Measurements from ENCODE around the gene UBQLN1.
"Not testable (repeated sequence)": the region's sequence is repeated elsewhere in the genome, so short reads cannot be mapped to it uniquely, and the experiment has no call there.

Gene UBQLN1

DNA sequence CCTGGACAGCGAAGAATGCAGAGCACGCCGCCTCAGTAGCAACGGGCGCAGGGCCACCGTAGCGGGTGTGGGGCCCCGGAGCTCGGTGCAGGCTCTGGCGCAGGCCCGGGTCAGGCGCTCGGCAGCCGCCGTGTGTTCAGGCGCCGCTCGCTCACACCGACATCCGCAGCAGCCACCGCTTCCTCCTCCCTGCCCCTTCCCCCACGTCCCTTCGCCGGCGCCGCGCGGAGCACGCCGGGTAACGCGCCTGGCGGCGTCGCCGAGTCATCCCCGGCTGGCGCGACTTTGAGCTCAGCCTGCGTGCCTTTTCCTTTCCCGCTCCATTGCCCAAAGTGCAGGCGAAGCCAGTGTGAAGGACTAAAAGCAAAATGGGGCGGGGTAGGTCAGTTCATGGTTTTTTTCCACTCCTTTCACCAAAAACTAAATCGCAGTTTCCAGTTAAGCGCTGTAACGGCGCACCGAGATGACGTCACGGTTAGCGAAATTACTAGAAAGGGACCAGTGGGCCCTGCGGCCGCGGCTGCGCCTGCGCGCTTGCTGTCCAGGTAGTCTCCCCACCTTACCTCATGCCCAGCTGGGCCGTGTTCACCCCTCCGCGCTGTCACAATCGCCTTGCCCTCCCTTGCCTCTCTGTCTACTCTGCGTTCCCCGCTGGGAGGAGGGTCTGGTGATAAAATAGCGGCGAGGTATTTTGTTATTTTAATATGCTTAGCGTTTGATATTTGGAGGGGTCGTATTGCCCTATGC is at the start of gene UBQLN1:
Gene UBQLN1 (minus strand): TSS at position 191 of the 747 bp plus-strand sequence. CDS start 279 bp downstream, outside the sequence.
- peak; percentile 89 for DNase-seq

DNA sequence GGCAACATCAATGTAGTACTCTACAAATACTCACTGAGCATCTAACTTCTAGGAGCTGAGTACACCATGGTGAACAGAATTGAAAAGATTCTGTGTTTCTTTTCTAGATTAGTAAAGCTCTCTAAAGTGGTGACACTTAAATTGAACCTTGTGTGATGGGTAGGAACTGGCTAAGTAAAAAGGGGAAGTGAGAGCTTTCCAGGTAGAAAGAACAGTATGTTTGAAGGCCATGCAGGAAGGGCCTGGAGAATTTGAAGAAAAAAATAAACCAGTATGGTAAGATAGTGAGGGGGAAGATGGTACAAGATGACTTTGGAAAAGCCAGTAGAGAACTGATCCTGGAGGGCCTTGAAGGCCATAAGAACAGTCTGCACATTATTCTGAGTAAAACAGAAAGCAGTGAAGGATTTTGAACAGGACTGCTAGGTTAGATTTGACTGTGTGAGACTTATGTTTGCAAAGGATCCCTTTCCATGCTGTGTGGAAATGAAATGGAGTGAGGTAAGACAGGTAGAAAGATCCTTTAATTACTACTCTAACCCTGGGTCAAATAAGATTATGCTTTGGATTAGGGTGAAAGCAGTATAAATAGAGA is 46.7 kb upstream of the UBQLN1 start:
- DNase-seq: no peak

DNA sequence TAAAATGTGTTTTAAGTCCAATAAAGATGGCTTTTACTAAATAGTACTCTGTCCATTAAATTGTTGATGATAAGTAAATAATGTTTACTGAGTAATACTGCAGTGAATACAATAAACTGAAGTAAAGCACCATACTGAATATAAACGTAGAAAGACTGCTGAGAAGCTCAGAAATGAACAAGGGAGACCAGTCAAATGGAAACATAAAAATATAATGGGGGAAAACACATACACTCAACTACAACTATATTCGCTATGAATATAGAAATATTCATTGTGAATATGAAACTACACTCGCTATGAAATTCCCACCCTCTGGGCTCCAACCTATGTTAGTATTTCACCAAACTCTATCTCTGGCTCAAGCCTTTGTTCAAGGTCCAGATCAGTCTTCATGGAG is 41.9 kb upstream of the UBQLN1 start:
- no peak for DNase-seq

DNA sequence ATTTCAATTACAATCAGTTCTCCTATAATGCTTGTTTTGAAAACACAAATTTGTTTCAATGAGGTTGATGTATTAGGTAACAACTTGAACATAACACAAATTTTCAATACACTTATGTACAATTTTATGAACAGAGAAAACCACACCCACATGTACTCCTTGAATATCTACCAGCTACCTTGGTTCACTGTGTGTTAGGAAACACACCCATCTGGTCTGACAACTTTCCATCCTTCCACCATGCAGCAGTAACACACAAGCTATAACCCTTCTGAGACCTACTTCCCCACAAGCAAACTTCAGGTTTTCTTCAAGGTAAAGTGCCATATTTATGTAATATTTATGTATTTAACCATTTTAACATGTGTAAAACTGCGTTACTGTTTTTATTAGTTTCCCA is 36.4 kb upstream of the UBQLN1 start:
- DNase-seq: no peak

DNA sequence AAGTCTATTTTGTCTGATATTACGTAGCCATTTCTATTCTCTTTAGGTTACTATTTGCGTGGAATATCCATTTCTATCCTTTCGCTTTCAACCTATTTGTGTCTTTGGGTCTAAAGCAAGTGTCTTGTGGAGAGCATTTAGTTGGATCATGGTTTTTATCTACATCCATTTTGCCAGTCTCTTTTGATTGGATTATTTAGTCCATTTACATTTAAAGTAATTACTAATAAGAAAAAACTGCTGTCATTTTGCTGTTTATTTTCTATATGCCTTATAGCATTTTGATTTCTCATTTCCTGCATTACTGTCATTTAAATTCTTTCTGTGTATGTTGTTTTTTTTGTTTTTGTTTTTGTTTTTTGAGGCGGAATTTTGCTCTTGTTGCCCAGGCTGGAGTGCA is 26.0 kb upstream of the UBQLN1 start:
- no peak for DNase-seq

DNA sequence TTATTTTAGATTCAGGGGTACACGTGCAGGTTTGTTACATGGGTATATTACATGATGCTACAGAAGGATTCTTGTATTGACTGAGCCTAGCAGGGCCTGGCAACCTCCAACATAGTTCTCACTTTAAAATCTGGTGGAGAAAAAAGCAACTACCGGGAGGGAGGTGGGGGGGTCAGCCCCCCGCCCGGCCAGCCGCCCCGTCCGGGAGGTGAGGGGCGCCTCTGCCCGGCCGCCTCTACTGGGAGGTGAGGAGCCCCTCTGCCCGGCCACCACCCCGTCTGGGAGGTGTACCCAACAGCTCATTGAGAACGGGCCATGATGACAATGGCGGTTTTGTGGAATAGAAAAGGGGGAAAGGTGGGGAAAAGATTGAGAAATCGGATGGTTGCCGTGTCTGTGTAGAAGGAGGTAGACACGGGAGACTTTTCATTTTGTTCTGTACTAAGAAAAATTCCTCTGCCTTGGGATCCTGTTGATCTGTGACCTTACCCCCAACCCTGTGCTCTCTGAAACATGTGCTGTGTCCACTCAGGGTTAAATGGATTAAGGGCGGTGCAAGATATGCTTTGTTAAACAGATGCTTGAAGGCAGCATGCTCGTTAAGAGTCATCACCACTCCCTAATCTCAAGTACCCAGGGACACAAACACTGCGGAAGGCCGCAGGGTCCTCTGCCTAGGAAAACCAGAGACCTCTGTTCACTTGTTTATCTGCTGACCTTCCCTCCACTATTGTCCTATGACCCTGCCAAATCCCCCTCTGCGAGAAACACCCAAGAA is 21.0 kb upstream of the UBQLN1 start:
- not testable (repeated sequence) for DNase-seq

DNA sequence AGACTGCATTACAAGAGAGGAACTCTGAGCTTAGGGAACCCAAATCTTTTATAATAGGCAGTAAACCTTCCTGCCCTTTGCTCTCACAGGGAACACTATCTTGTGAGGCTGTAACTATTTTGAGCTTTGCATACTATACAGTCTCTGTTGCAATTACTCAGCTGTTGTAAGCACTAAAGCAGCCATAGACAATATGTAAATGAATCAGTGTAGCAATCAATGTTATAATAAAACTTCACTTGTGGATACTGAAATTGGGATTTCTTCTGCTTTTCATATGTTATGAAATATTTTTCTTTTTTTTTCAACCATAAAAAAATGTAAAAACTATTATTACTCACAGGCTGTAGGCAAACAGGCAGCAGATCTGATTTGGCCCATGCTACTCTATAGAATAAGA is 16.7 kb upstream of the UBQLN1 start:
- DNase-seq: no peak

DNA sequence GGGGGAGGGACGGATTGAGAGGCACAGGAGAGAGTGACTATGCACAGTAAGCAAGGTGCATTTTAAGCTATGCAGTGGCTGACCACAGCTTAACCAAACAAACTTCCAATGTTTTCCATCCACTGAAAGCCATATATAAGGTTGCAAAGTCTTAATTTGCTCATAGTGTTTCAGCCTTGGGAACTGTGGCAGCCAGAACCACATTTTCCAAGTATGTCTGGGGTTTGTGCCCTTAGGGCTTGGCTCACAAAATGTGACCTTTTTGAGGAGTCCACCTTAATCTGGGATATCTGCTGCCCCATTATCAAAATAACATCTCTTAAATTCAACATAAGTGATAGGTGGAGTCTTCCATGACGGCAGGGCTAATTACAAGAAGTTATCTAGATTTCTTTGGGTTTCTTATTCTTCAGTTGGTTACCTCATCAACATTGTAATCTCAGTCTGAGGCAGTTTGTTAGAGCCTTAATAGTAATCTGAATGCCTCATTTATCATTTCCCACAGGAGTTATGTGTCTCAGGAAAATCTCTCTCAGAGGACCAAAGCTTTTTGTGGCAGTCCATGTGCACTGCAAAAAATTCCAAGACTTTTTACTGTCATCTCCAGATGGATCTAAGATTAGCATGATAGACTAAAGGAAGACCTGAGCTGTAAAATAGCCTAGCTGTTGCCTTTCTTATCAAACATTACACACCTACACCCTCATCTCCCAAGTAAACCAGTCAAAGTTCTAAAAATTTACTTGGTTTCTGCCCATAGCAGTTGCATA is 15.2 kb upstream of the UBQLN1 start:
- no peak for DNase-seq

DNA sequence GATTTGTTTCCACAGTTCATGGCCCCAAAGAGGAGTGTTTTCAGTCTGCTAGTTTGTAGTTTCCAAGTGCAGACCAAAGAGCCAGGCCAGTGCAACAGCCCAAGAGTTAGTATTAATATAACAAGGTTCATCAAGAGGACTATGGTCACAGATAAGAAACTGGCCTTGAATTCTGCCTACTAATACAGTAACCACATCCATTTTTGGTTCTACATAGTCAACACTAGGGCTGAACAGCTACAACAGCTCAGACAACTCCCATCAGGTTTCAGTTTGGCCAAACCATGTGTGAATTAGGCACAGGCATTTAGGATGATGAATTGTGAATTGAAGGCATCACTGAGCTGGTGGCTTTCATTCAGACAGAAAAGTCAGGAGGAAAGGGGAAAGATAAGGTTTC is 13.8 kb upstream of the UBQLN1 start:
- no peak for DNase-seq

DNA sequence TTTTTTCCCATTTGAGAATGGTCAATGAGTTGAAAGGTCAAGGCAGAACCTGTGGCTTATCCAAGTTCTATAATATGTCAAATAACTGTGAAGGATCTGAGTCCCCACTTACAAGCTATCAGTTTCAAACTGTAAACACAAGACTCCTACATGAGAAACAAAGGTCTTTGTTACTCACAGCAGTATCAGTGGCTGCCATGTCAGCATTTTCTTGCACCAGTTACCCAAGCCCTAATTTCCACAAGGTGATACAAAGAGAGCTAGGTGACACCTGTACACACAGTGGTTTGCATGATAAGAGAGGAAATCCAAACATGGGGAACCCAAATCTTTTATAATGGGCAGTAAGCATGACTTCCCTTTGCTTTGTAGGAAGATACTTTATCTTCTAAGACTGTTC is 8.0 kb upstream of the UBQLN1 start:
- DNase-seq: no peak

DNA sequence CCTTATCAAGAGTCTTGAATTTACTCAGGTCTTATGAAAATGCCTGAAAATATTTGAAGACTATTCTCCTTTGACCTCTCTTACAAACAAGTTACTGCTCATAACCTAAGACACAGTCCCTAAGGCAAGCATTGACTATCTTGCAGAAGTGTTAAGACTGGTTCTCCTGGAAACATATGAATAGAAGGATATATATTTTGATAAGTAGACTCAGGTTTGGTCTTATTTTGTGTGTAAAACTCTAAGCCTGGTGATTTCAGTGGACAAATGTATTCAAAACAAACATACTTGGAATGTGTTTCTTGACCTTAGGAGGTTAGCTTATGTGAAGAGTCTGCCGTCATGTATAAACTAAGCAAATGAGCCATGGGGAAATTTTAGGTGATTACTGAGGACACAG is 7.5 kb upstream of the UBQLN1 start:
- DNase-seq: no peak

DNA sequence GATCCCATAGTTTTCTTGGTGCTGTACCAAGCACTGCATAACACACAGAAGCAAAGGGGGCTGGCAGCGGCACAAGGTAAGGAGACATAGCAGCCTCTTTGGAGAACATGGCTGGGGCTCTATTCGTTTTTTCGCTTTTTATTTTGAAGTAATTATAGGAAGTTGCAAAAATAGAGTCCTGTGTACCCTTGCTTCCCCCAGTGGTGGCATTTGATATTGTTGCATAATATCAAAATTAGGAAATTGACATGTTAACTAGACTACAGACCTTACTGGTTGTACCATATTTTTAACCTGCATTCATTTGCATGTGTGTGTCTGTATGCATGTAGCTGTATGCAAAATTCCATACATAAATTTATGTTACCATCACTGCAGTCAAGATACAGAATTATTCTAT is 6.6 kb upstream of the UBQLN1 start:
- DNase-seq: no peak

DNA sequence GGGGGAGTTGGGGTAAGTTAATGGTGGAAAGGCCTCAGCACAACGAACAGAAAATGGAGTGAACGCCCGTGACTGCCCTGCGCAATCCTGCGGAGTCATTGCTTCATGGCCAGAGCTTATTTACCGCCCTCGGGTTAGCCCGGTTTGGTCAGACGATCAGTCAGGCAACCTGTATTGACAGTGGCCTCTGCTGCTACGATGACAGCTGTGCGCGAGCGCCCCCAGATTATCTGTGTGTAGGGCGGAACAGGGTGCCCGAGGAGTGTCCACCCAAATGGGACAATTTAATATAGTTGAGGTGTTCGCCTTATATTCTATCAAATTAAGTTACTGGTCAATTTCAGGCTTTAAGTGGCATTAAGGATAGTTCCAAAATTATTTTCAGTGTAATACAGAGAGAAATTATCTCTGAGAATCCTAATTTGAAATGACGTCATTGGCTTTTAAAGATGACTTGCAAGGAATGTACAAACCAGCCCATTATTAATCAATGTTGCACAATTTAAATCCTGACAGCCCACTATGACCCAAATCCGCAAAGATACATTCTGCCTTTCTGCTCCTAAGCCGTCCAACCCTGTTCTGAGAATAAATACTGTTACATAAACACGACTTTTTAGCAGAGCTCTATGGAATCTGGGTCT is 879 bp upstream of the UBQLN1 start:
- DNase-seq: peak; percentile 64

DNA sequence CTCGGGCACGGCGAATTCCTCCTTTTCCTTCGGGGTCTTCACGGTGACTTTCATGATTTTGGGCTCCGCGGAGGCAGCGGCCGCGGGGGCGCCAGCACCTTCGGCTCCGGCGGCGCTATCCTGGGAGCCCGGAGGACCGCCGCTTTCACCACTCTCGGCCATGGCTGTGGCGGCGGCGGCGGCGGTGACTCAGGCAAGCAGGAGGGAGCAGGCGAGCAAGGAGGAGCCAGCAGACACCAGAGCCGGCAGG is 315 bp downstream of the UBQLN1 start:
- peak; percentile 81 for DNase-seq

DNA sequence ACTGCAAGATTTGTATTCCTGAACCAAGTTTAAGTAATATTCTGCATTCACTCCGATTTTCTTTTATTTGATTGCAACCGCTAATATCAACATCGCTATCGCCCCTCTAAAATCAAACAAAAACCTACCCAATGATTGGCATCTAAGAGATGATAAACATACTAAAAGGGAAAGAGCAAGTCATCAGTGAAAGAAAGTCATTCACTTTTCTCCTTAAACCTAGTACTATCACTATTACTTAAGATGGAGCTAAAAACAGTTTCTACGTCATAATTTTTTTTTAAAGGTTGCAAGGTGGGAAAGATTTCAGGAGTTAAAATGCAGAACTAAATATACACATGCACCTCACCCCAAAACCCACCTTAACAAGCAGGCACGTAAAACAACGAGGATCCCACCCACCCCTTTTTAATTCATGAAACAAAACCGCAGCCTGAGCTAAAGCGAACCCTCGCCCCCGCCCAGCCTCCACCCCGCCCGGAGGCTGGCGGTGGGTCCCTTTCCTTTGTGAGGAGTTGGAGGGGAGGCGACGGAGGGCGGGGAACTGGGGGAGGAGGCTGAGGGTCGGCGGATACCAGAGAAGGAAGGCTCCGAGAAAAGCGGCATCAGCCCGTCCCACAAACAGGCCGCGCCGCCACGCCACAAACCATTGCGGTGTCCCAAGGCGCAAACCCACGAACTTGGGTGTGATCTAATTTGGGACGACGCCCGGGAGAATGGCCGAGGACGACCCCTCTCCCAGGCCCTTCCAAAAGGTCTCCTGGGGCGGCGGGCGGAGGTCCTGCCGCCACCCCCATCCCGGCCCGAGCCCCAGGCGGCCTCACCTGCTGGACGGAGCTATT is 861 bp downstream of the UBQLN1 start:
- peak; percentile 49 for DNase-seq

DNA sequence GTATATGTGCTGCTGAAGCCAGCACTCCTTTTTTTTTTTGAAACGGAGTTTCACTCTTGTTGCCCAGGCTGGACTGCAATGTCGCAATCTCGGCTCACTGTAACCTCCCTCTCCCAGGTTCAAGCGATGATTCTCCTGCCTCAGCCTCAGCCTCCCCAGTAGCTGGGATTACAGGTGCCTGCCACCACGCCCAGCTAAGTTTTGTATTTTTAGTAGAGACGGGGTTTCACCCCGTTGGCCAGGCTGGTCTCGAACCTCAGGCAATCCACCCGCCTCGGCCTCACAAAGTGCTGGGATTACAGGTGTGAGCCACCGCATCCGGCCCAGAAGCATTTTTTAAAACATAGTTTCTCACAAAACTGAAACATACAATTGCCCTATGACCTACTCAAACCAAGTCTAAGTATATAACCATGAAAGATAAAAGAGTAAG is 2.5 kb downstream of the UBQLN1 start:
- DNase-seq: not testable (repeated sequence)

DNA sequence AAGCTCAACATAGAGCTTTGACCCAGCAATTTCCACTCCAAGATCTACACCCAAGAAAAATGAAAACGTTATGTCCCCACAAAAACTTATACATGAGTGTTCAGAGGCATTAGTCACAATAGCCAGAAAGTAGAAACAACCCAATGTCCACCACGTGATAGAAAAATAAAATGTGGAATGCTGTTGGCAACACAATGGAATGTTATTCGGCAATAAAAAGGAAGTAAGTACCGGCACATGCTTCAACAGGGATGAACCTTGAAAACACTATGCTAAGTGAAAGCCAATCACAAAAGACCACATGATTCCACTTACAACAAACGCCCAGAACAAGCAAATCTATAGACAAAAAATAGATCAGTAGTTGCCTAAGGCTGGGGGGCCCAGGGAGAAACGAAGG is 6.0 kb downstream of the UBQLN1 start:
- DNase-seq: peak; percentile 92

DNA sequence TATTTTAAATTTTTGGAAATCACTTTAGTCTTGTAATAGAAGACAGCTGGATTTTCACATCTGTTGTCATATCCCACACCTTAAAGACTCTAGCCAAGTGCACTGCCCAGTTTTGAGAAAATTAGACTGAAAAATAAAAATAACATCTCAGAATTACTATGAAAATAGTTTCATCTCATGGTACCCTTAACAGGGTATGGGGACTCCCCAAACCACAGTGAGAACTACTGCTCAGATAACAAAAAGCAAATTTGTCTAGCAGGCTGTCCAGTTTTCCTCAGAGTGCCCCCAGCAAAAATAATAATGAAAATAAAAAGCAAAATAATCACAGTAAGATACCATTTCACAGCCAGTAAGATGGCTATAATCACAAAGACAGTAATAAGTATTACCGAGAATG is 6.5 kb downstream of the UBQLN1 start:
- no peak for DNase-seq

DNA sequence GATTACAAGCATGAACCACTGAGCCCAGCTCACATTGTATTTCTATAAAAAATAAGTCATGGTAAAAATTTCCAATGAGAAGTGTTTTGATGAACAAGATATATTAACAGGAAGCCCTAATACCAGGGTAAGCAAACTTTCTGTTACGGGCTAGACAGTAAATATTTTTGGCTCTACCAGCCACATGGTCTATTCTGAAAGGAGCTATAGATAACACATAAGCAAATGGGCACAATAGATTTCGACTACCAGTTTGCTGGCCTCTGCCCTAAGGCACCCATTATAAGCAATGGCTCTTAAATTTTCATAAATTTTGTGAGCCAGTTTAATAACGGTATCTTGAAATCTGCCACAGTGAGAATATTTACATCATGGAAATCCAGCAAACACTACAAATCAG is 8.1 kb downstream of the UBQLN1 start:
- no peak for DNase-seq

DNA sequence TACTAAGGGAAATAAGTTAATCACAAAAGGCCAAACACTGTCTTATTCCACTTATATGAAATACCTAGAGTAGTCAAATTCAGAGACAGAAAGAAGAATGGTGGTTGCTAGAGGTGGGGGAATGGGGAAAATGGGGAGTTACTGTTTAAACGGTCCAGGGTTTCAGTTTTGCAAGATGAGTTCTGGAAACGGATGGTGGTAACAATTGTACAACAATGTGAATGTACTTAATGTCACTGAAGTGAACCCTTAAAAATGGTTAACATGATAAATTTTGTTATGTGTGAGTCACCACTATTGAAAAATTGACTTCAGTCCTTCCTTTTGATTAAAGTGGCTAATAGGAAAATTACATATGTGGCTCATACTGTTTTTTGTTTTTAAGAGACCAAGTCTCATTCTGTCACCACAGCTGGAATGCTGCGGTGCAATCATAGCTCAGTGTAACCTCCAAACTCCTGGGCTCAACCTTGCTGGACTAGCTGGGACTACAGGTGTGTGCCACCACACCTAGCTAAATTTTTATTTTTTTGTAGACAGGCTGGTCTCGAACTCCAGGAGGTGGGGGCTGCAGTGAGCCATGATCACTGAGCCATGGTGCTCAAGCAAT is 8.7 kb downstream of the UBQLN1 start:
- DNase-seq: no peak

DNA sequence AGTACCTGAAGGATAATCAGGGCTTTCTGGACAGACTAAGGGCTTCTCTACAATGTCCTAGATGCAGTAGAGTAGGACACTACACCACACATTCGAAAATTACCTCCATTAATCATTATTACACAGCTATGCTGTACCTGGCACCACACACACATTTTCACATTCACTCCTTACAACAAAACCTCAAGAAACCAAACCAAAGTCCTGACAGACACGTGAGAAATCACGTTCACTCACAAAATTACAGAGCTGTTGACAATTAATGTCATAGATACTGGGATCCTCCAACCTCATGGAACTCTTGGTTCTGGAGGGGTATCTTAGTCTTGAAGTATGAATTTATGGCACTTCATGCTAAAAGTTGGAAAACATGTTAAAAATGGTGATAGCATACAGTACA is 16.3 kb downstream of the UBQLN1 start:
- DNase-seq: no peak

DNA sequence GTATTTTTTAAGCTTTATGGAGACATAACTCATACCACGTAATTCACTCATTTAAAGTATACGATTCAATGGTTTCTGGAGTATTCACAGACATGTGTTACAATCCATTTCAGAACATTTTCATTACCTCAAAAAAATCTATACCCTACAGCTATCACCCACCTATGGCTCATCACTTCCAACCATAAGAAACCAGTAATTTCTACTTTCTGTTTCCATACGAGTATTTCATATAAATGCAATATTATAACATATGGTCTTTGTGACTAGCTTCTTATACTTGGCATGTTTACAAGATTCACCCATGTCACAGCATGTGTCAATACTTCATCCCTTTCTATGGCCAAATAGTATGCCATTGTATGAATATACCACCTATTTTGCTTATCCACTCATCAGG is 18.8 kb downstream of the UBQLN1 start:
- DNase-seq: no peak

All from EL (cell line).